Panc1 (cell line): ENCODE measurements around the gene EIF3F. TPM values are rescaled to one million over a fixed set of nuclear protein-coding genes. Genes with fewer than 3 reads are reported as not detected.

Source experiments
- ATAC-seq: fragments of 200-7000 bp; cut with Tn5 transposase; 2 replicates; pipeline ENCODE4 v1.9.1; 2020; ENCODE audit warnings: mild to moderate bottlenecking, moderate library complexity
- BruUV-seq: library from RNA; stranded (reverse); fragments of 400-500 nt; replicated peaks from 2 replicates; lab custom pipeline; 2021; lab: Mats Ljungman, UMichigan
- CTCF ChIA-PET: fragments of 300-600 bp; sonication (Branson Sonifier 250); formaldehyde crosslinking; loops from one replicate; lab custom pipeline; 2022; ENCODE audit warnings: antibody characterized with exemption; lab: Charles Lee
- POLR2A ChIA-PET: fragments of 300-600 bp; sonication (Branson Sonifier 250); formaldehyde crosslinking; loops from one replicate; lab custom pipeline; 2022; ENCODE audit warnings: antibody characterized with exemption; lab: Charles Lee
- DNase-seq: peaks from one replicate; pipeline ENCODE4 v3.0.0-alpha.2; 2010; ENCODE audit warnings: low read depth, low spot score
- H3K27ac ChIP-seq: 2 replicates; pipeline ENCODE4 v1.5.1; 2011; ENCODE audit warnings: mild to moderate bottlenecking, low read length, inconsistent platforms
- H3K27me3 ChIP-seq: fragments of 200-500 bp; sonication (Bioruptor generic); 2 replicates; pipeline ENCODE4 v1.6.0; 2014; ENCODE audit warnings: low read length, inconsistent platforms; ENCODE audit not compliant: control insufficient read depth, insufficient read depth
- H3K36me3 ChIP-seq: fragments of 200-500 bp; sonication (Bioruptor generic); 2 replicates; pipeline ENCODE4 v1.5.1; 2014; ENCODE audit warnings: inconsistent platforms, mild to moderate bottlenecking, low read length, moderate library complexity; ENCODE audit not compliant: control insufficient read depth, insufficient read depth
- H3K4me1 ChIP-seq: 2 replicates; pipeline ENCODE4 v1.5.1; 2011; ENCODE audit warnings: inconsistent platforms, mild to moderate bottlenecking, low read length, moderate library complexity; ENCODE audit not compliant: control insufficient read depth, insufficient read depth
- H3K4me3 ChIP-seq, 2 experiments: 2 replicates each; pipeline ENCODE4 v1.5.1; 2011 to 2012; ENCODE audit warnings: low read depth in 2 of 2, low read length in 2 of 2, mild to moderate bottlenecking in 2 of 2, inconsistent platforms in 1 of 2, moderate library complexity in 1 of 2
- H3K9me3 ChIP-seq: fragments of 200-500 bp; sonication (Bioruptor generic); 2 replicates; pipeline ENCODE4 v1.5.1; 2014; ENCODE audit warnings: low read depth, mild to moderate bottlenecking, inconsistent platforms, low read length, moderate library complexity; ENCODE audit not compliant: control insufficient read depth, insufficient read depth
- POLR2AphosphoS5 ChIP-seq: IDR thresholded peaks from 2 replicates; pipeline ENCODE4 v1.6.1; 2012; ENCODE audit warnings: mild to moderate bottlenecking, low read depth, low read length, moderate library complexity
- SIN3A ChIP-seq: IDR thresholded peaks from 2 replicates; pipeline ENCODE4 v1.6.1; 2012; ENCODE audit warnings: low read depth, mild to moderate bottlenecking, low read length, moderate library complexity, borderline replicate concordance; ENCODE audit not compliant: insufficient read depth
- TCF7L2 ChIP-seq: IDR thresholded peaks from 2 replicates; pipeline ENCODE4 v1.6.1; 2011; ENCODE audit warnings: mild to moderate bottlenecking, low read depth, low read length, inconsistent platforms
- in situ Hi-C: cut with HindIII; loops from 2 replicates; pipeline ENCODE4 v1.10.0; 2016; ENCODE audit warnings: low sequenced_read_pairs, low pct_unique_long_range_greater_than_20kb
- intact Hi-C: fragments of 100-400 bp; cut with micrococcal nuclease; formaldehyde crosslinking; loops from one replicate; pipeline ENCODE4 v1.10.0; 2022; ENCODE audit not compliant: unreplicated experiment
- total RNA-seq: library from RNA; stranded (reverse); gene quantifications from one replicate; pipeline ENCODE4 v1.2.1, GENCODE V29; 2021; ENCODE audit not compliant: unreplicated experiment
- TF ChIP-seq, protein P1 (sequence below), 2 experiments: IDR thresholded peaks; 2 replicates each; pipeline ENCODE4 v1.6.1; 2011 to 2012; ENCODE audit warnings: low read depth in 2 of 2, control low read depth in 1 of 2, low read length in 1 of 2, mild to moderate bottlenecking in 1 of 2, moderate library complexity in 1 of 2; ENCODE audit not compliant: insufficient read depth in 1 of 2
- TF ChIP-seq, protein P2 (sequence below): fragments of 450-650 bp; IDR thresholded peaks from 2 replicates; pipeline ENCODE4 v1.5.1; 2017; ENCODE audit warnings: mild to moderate bottlenecking

Gene EIF3F
- total RNA-seq, 1 experiment from 2014 or later: 387 TPM

- H3K27me3 ChIP-seq: peaks cover 4% of the 10 kb centered on the region; the same call in 1 of the 2 replicates
- TF ChIP-seq, protein P1, sequence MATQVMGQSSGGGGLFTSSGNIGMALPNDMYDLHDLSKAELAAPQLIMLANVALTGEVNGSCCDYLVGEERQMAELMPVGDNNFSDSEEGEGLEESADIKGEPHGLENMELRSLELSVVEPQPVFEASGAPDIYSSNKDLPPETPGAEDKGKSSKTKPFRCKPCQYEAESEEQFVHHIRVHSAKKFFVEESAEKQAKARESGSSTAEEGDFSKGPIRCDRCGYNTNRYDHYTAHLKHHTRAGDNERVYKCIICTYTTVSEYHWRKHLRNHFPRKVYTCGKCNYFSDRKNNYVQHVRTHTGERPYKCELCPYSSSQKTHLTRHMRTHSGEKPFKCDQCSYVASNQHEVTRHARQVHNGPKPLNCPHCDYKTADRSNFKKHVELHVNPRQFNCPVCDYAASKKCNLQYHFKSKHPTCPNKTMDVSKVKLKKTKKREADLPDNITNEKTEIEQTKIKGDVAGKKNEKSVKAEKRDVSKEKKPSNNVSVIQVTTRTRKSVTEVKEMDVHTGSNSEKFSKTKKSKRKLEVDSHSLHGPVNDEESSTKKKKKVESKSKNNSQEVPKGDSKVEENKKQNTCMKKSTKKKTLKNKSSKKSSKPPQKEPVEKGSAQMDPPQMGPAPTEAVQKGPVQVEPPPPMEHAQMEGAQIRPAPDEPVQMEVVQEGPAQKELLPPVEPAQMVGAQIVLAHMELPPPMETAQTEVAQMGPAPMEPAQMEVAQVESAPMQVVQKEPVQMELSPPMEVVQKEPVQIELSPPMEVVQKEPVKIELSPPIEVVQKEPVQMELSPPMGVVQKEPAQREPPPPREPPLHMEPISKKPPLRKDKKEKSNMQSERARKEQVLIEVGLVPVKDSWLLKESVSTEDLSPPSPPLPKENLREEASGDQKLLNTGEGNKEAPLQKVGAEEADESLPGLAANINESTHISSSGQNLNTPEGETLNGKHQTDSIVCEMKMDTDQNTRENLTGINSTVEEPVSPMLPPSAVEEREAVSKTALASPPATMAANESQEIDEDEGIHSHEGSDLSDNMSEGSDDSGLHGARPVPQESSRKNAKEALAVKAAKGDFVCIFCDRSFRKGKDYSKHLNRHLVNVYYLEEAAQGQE (IDR thresholded peaks at IDR 0.05; ENCODE audit: insufficient read depth in 1 of 2, low read depth in 2 of 2, low read length in 1 of 2): no peak
- no peak for TF ChIP-seq SIN3A
- no peak for TF ChIP-seq TCF7L2
- TF ChIP-seq, protein P2, sequence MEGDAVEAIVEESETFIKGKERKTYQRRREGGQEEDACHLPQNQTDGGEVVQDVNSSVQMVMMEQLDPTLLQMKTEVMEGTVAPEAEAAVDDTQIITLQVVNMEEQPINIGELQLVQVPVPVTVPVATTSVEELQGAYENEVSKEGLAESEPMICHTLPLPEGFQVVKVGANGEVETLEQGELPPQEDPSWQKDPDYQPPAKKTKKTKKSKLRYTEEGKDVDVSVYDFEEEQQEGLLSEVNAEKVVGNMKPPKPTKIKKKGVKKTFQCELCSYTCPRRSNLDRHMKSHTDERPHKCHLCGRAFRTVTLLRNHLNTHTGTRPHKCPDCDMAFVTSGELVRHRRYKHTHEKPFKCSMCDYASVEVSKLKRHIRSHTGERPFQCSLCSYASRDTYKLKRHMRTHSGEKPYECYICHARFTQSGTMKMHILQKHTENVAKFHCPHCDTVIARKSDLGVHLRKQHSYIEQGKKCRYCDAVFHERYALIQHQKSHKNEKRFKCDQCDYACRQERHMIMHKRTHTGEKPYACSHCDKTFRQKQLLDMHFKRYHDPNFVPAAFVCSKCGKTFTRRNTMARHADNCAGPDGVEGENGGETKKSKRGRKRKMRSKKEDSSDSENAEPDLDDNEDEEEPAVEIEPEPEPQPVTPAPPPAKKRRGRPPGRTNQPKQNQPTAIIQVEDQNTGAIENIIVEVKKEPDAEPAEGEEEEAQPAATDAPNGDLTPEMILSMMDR: no peak
- no peak for TF ChIP-seq POLR2AphosphoS5
- in situ Hi-C loops (no loop called here), intact Hi-C loops (loop anchor here (10.0 kb wide), 2 partner anchors 255 to 555 kb away; partner anchors contain the start of gene LMO1)
- ATAC-seq (no peak), DNase-seq (no peak)
- CTCF ChIA-PET: interaction anchor here (2.4 kb wide), 1 partner anchor 89 kb away, joined by 13 read pairs; no protein-coding TSS in a partner anchor
- no peaks in the 10 kb centered on the region for H3K36me3 ChIP-seq
- H3K27ac ChIP-seq: no peak overlapping the region
- no peaks in the 10 kb centered on the region for H3K9me3 ChIP-seq
- H3K4me3 ChIP-seq: no peak overlapping the region
- no TSS peak for BruUV-seq
- POLR2A ChIA-PET: no interaction called here
- no peaks in the 10 kb centered on the region for H3K4me1 ChIP-seq
These were observed 22.7 kb downstream of the EIF3F start for GRCh38 chr11:8009856-8010255.

DNA sequence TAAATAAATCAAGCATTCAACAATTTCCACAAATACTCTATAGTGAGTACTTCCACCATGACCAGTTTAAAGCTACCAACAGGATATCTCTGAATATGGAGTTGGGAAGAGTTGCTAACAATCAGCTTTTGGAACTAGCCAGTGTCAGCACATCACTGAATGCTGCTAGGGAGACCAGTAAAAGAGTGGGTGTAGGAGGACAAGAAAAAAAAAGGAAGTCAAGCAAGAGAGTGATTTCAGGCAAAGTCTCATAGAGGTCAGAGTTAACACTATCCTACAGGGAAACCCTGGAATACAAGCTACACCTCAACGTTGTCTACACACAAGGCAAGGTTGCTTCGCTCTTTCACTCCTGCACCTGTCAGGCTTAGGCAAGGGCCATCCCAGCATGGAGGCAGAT lies 24.2 kb downstream of the EIF3F start:
- TF ChIP-seq POLR2AphosphoS5 (no peak), SIN3A (no peak), TCF7L2 (no peak)
- TF ChIP-seq, protein P2: no peak
- TF ChIP-seq, protein P1 (IDR thresholded peaks at IDR 0.05; ENCODE audit: insufficient read depth in 1 of 2, low read depth in 2 of 2, low read length in 1 of 2): no peak
- Histone ChIP-seq H3K36me3 (no peaks in the 10 kb centered on the region), H3K27me3 (peaks cover 12% of the 10 kb centered on the region), H3K4me3 (no peak overlapping the region), H3K9me3 (no peaks in the 10 kb centered on the region), H3K27ac (no peak overlapping the region), H3K4me1 (no peaks in the 10 kb centered on the region)
- no TSS peak for BruUV-seq
- CTCF ChIA-PET: interaction anchor here (0.6 to 1.5 kb wide), 2 partner anchors 25 to 88 kb away, joined by 6 to 7 read pairs; no protein-coding TSS in a partner anchor
- POLR2A ChIA-PET: interaction anchor here (0.5 kb wide), 1 partner anchor 32 kb away, joined by 9 read pairs; no protein-coding TSS in a partner anchor
- in situ Hi-C loops: no loop called here
- DNase-seq: no peak
- intact Hi-C loops: no loop called here
- ATAC-seq: no peak
